Measurements from ENCODE around the gene ZNF445.
"Not testable (repeated sequence)": the region's sequence is repeated elsewhere in the genome, so short reads cannot be mapped to it uniquely, and the experiment has no call there.

DNA sequence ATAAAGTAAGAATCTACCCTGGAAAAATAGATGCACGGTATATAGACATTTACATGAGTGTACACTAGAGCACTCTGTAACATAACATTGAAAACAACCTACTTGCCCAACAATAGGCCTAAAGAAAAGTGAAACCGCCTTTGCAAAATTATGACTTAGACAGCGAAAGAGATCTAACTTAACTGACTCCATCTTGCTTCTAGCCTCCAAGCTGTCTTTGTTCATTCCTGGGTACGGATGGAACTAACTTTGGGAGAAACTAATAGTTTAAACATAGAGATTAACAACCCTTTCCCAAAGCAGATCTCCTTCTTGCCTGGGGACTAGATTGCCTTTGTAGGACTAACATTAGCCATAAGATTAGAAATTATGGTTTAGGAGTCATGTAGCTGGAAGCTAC lies 17.4 kb downstream of the ZNF445 start:
- TF ChIP-seq, protein P1, sequence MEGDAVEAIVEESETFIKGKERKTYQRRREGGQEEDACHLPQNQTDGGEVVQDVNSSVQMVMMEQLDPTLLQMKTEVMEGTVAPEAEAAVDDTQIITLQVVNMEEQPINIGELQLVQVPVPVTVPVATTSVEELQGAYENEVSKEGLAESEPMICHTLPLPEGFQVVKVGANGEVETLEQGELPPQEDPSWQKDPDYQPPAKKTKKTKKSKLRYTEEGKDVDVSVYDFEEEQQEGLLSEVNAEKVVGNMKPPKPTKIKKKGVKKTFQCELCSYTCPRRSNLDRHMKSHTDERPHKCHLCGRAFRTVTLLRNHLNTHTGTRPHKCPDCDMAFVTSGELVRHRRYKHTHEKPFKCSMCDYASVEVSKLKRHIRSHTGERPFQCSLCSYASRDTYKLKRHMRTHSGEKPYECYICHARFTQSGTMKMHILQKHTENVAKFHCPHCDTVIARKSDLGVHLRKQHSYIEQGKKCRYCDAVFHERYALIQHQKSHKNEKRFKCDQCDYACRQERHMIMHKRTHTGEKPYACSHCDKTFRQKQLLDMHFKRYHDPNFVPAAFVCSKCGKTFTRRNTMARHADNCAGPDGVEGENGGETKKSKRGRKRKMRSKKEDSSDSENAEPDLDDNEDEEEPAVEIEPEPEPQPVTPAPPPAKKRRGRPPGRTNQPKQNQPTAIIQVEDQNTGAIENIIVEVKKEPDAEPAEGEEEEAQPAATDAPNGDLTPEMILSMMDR (IDR thresholded peaks at IDR 0.05) = not testable (repeated sequence)
- not testable (repeated sequence) for TF ChIP-seq POLR2A (IDR thresholded peaks at IDR 0.05)

All from uterus (tissue), 2 donors.